Measurements from ENCODE around the gene BAIAP2. TPM values are rescaled to one million over a fixed set of nuclear protein-coding genes. Genes with fewer than 3 reads are reported as not detected.

BAIAP2 gene
- total RNA-seq, 6 experiments from 2014 or later = 30.8 to 47.4 (median 35.9) TPM

DNA sequence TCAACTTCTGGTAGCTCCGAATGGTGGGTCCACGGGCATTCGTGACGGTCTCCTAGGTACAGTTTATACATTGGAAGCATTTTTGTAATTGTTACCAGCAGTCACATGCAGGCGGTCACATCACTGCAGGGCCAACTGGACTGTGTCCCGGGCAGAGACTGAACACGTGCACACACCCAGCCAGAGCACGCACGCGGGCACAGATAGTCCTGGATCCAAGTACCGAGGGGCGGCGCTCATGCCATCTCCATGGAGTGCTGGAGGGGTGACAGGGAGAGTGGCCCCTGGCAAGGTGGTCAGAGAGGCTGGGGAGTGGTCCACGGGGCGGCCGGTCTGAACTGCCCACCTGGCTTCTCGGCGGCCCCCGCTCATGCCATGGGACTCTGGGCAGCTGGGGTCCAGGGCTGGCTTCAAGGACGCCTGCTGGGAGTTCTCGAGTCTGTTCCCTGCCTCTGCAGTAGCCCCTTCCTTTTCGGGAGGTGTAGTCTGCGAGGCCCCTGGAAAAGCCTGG lies 34.2 kb downstream of the BAIAP2 start:
- DNase-seq = no peak
- no peak overlapping the region for H3K4me3 Mint-ChIP-seq
- peaks cover 1% of the 10 kb centered on the region; the same call in 1 of the 2 replicates for H3K27me3 Mint-ChIP-seq (ENCODE audit: insufficient read depth)
- TF ChIP-seq, protein P1, sequence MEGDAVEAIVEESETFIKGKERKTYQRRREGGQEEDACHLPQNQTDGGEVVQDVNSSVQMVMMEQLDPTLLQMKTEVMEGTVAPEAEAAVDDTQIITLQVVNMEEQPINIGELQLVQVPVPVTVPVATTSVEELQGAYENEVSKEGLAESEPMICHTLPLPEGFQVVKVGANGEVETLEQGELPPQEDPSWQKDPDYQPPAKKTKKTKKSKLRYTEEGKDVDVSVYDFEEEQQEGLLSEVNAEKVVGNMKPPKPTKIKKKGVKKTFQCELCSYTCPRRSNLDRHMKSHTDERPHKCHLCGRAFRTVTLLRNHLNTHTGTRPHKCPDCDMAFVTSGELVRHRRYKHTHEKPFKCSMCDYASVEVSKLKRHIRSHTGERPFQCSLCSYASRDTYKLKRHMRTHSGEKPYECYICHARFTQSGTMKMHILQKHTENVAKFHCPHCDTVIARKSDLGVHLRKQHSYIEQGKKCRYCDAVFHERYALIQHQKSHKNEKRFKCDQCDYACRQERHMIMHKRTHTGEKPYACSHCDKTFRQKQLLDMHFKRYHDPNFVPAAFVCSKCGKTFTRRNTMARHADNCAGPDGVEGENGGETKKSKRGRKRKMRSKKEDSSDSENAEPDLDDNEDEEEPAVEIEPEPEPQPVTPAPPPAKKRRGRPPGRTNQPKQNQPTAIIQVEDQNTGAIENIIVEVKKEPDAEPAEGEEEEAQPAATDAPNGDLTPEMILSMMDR (IDR thresholded peaks at IDR 0.05) = no peak
- no peak overlapping the region for H3K27ac Mint-ChIP-seq
- peaks cover 6% of the 10 kb centered on the region; the same call in 1 of the 2 replicates for H3K36me3 Mint-ChIP-seq (ENCODE audit: low read depth)
- peaks cover 10% of the 10 kb centered on the region for H3K4me1 Mint-ChIP-seq (ENCODE audit: low read depth)
- H3K9me3 Mint-ChIP-seq = no peaks in the 10 kb centered on the region

DNA sequence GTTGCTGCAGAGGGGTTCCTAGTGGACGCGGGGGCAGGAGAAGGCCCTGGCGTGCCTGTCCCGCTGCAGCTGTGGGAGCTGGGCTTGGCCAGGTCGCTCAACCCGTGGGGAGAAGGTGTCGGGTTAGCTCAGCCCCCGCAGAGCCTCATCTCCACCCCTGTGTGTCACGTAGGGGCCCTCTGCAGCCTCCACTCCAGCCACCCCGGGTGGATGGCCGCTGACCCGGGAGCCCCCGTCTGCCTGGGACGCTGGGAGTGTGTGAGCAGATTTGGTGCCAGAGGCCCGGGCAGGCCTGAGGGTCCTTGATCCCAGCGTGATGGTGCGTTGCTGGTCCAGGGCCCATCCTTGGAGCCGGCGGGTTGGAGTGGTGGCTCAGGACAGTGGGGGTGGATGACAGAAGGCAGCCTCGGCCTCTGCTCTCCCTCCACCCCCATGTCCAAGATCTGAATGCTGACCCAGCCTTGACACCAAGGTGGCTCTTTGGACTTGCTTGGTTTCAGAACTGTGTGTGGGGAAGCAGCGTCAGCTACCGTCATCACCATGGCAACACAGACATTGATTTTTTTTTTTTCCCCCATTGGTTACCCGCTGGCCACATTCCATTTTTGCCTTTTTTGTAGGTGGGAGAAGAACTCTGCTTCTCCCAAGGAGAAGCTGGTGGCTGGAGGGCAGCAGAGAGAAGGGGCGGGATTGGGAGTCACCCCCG lies 35.7 kb downstream of the BAIAP2 start:
- H3K4me3 Mint-ChIP-seq = no peak overlapping the region
- no peaks in the 10 kb centered on the region for H3K9me3 Mint-ChIP-seq
- peaks cover 6% of the 10 kb centered on the region; the same call in 1 of the 2 replicates for H3K36me3 Mint-ChIP-seq (ENCODE audit: low read depth)
- H3K27ac Mint-ChIP-seq = no peak overlapping the region; the same call in 1 of the 2 replicates
- DNase-seq = no peak
- no peaks in the 10 kb centered on the region for H3K4me1 Mint-ChIP-seq (ENCODE audit: low read depth)
- TF ChIP-seq, protein P1 (IDR thresholded peaks at IDR 0.05) = no peak
- H3K27me3 Mint-ChIP-seq (ENCODE audit: insufficient read depth) = peaks cover 4% of the 10 kb centered on the region; the same call in 1 of the 2 replicates

DNA sequence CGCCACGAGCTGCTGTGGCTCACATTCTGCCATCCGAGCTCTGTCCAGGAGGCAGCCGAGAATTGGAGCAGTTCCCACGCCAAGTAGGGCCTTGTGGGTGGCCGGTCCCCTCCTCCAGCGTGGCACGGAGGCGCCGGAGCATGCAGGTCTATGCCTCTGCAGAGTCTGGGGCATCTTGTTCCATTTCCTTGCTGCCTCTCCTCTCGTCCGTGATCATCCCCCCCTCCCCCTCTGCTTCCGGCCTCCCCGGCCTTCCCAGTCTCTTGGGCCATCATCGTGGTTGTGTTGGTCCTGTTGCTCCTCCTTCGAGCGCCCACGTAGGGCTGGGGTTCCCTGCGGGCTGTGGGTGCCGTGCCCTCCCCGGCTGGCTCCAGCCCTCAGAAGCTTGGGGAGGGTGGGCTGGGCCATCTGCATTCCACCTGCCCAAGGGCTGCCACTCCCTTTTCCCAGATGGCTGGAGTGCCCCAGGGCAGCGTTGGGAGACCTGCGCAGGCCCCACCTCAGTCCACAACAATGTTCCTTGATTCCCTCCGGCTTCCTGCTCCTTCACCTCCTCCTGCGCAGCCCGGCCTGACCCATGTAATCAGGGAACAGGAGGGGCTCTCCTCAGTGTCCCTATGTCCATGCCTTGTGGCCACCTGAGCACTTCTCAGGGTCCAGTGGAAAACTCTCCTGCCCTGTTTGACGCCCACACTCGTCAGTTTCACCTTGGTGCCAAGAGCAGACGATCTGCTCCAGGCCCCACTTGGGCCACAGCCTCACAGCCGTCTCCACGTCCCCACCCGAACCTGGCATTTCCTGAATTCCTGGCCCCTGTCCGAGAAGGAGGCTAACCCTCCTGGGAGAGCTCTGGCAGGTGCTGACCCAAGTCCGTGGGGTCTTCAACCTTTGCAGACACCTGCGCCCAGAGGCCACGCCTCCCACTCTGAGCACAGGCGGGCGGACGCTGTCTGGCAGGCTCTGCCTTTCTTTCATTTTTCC lies 37.1 kb downstream of the BAIAP2 start:
- H3K27ac Mint-ChIP-seq = no peak overlapping the region
- TF ChIP-seq, protein P1 (IDR thresholded peaks at IDR 0.05) = no peak
- no peak overlapping the region for H3K4me3 Mint-ChIP-seq
- DNase-seq = no peak
- peaks cover 4% of the 10 kb centered on the region; the same call in 1 of the 2 replicates for H3K27me3 Mint-ChIP-seq (ENCODE audit: insufficient read depth)
- peaks cover 6% of the 10 kb centered on the region; the same call in 1 of the 2 replicates for H3K36me3 Mint-ChIP-seq (ENCODE audit: low read depth)
- no peaks in the 10 kb centered on the region for H3K4me1 Mint-ChIP-seq (ENCODE audit: low read depth)
- no peaks in the 10 kb centered on the region for H3K9me3 Mint-ChIP-seq

DNA sequence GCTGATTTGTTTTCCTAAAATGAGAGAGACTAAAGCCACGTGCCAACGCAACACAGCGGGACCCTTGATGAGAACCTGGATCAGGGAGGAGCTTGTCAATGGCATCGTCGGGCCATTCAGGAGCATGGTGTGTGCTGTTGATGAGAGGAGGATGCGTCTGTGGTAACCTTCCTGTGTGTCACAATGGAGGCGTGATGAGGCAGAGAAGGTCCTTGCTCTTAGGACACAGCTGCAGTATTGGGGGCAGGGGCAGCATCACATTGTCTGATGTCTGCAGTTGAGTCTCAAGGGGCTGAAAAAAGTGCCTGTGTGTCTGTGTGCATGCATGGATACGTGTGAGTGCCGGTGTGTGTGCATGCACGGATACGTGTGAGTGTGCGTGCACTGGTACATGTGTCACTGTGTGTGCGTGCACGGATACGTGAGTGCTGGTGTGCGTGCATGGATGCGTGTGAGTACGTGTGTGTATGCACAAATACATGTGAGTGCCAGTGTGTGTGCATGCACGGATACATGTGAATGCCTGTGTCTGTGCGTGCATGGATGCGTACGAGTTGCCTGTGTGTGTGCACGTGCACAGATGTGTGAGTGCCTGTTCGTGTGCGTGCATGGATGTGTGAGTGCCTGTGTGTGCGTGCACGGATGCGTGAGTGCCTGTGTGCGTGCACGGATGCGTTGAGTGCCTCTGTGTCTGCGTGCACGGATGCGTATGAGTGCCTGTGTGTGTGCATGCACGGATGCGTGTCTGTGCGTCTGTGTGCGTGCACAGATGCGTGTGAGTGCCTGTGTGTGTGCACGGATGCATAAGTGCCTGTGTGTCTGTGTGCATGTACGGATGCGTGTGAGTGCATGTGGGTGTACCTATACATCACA lies 39.3 kb downstream of the BAIAP2 start:
- TF ChIP-seq, protein P1 (IDR thresholded peaks at IDR 0.05) = no peak
- H3K4me1 Mint-ChIP-seq (ENCODE audit: low read depth) = no peaks in the 10 kb centered on the region

More for the DNA sequence above, 39.3 kb downstream of the BAIAP2 start:
- peaks cover 4% of the 10 kb centered on the region; the same call in 1 of the 2 replicates for H3K27me3 Mint-ChIP-seq (ENCODE audit: insufficient read depth)
- no peak overlapping the region for H3K27ac Mint-ChIP-seq
- no peak overlapping the region for H3K4me3 Mint-ChIP-seq
- H3K9me3 Mint-ChIP-seq = no peaks in the 10 kb centered on the region
- DNase-seq = no peak
- H3K36me3 Mint-ChIP-seq (ENCODE audit: low read depth) = peaks cover 6% of the 10 kb centered on the region; the same call in 1 of the 2 replicates
